Measurements from ENCODE around the gene VARS2.

DNA sequence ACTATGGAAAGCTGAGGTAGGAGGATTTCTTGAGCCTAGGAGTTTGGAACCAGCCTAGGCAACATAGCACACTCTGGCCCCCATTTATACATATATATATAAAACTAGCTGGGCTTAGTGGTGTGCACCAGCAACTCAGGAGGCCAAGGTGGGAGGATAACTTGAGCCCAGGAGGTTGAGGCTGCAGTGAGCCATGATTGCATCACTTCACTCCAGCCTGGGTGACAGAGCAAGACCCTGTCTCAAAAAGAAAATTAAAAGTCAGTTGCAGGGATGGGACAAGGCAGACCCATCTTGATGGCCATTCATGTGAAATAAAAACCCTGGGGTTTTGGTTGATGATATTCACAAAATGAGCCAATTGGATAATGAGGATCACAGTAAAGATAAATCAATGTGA lies 12.6 kb upstream of the VARS2 start:
- TF ChIP-seq, protein P1, sequence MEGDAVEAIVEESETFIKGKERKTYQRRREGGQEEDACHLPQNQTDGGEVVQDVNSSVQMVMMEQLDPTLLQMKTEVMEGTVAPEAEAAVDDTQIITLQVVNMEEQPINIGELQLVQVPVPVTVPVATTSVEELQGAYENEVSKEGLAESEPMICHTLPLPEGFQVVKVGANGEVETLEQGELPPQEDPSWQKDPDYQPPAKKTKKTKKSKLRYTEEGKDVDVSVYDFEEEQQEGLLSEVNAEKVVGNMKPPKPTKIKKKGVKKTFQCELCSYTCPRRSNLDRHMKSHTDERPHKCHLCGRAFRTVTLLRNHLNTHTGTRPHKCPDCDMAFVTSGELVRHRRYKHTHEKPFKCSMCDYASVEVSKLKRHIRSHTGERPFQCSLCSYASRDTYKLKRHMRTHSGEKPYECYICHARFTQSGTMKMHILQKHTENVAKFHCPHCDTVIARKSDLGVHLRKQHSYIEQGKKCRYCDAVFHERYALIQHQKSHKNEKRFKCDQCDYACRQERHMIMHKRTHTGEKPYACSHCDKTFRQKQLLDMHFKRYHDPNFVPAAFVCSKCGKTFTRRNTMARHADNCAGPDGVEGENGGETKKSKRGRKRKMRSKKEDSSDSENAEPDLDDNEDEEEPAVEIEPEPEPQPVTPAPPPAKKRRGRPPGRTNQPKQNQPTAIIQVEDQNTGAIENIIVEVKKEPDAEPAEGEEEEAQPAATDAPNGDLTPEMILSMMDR (IDR thresholded peaks at IDR 0.05): no peak
- TF ChIP-seq POLR2A (IDR thresholded peaks at IDR 0.05) (no peak), POLR2AphosphoS5 (IDR thresholded peaks at IDR 0.05; ENCODE audit: insufficient read depth in 1 of 2, low read depth in 1 of 2) (no peak)
